ENCODE results near the gene GGT7. TPM values are rescaled to one million over a fixed set of nuclear protein-coding genes. Genes with fewer than 3 reads are reported as not detected.

The GGT7 gene
- total RNA-seq, 1 donor from 2014 or later = 17.3 TPM

- H3K36me3 Mint-ChIP-seq (ENCODE audit: low read depth, unreplicated experiment) = no peaks in the 10 kb centered on the region
Measured at GRCh38 chr20:34887023-34887422, 14.4 kb upstream of the GGT7 start.

GRCh38 chr20:34886122-34886521 lies 13.5 kb upstream of the GGT7 start:
- H3K36me3 Mint-ChIP-seq (ENCODE audit: low read depth, unreplicated experiment) = no peaks in the 10 kb centered on the region
- no peaks in the 10 kb centered on the region for H3K79me2 ChIP-seq (ENCODE audit: insufficient read depth, low read length)
- no peaks in the 10 kb centered on the region for H3K27me3 Mint-ChIP-seq (ENCODE audit: low read depth, unreplicated experiment)
- H3K36me3 ChIP-seq (ENCODE audit: insufficient read depth, low read length) = no peaks in the 10 kb centered on the region
- H3K4me2 ChIP-seq (ENCODE audit: low read length) = no peak overlapping the region
- no peak overlapping the region for H3K27ac ChIP-seq (ENCODE audit: low read depth, low read length)
- H3K9ac ChIP-seq (ENCODE audit: low read length) = no peak overlapping the region
- no peaks in the 10 kb centered on the region for H4K20me1 ChIP-seq (ENCODE audit: insufficient read depth, low read length)
- no peaks in the 10 kb centered on the region for H3K4me1 ChIP-seq (ENCODE audit: insufficient read depth, low read length)
- H3K9me3 Mint-ChIP-seq (ENCODE audit: unreplicated experiment) = no peaks in the 10 kb centered on the region
- H3K27me3 ChIP-seq (ENCODE audit: insufficient read depth, low read length) = no peaks in the 10 kb centered on the region
- DNase-seq (ENCODE audit: low read depth) (no peak), FAIRE-seq (no peak)
- H3K4me3 Mint-ChIP-seq (ENCODE audit: unreplicated experiment) = no peak overlapping the region
- TF ChIP-seq EZH2 (IDR thresholded peaks at IDR 0.05; ENCODE audit: insufficient read depth, low read length) (no peak), CTCF (IDR thresholded peaks at IDR 0.05; ENCODE audit: insufficient read depth, low read depth, low read length) (no peak)
- no peak overlapping the region for H2AFZ ChIP-seq (ENCODE audit: low read depth, low read length)
- H3K27ac Mint-ChIP-seq (ENCODE audit: unreplicated experiment) = no peak overlapping the region
- no peaks in the 10 kb centered on the region for H3K9me3 ChIP-seq (ENCODE audit: insufficient read depth, low read depth, low read length)
- H3K4me3 ChIP-seq (ENCODE audit: insufficient read depth, low read depth, low read length) = no peak overlapping the region
- no peaks in the 10 kb centered on the region for H3K4me1 Mint-ChIP-seq (ENCODE audit: low read depth, unreplicated experiment)

More at GRCh38 chr20:34887023-34887422, 14.4 kb upstream of the GGT7 start:
- Histone ChIP-seq H4K20me1 (ENCODE audit: insufficient read depth, low read length) (no peaks in the 10 kb centered on the region), H3K9ac (ENCODE audit: low read length) (no peak overlapping the region), H3K4me2 (ENCODE audit: low read length) (no peak overlapping the region), H3K4me1 (ENCODE audit: insufficient read depth, low read length) (no peaks in the 10 kb centered on the region), H2AFZ (ENCODE audit: low read depth, low read length) (no peak overlapping the region), H3K79me2 (ENCODE audit: insufficient read depth, low read length) (no peaks in the 10 kb centered on the region), H3K4me3 (ENCODE audit: insufficient read depth, low read depth, low read length) (no peak overlapping the region), H3K9me3 (ENCODE audit: insufficient read depth, low read depth, low read length) (no peaks in the 10 kb centered on the region), H3K27ac (ENCODE audit: low read depth, low read length) (no peak overlapping the region), H3K36me3 (ENCODE audit: insufficient read depth, low read length) (no peaks in the 10 kb centered on the region), H3K27me3 (ENCODE audit: insufficient read depth, low read length) (no peaks in the 10 kb centered on the region)
- FAIRE-seq (no peak), DNase-seq (ENCODE audit: low read depth) (no peak)
- Mint-ChIP-seq H3K4me3 (ENCODE audit: unreplicated experiment) (no peak overlapping the region), H3K27me3 (ENCODE audit: low read depth, unreplicated experiment) (no peaks in the 10 kb centered on the region), H3K4me1 (ENCODE audit: low read depth, unreplicated experiment) (peaks cover 1% of the 10 kb centered on the region), H3K27ac (ENCODE audit: unreplicated experiment) (no peak overlapping the region), H3K9me3 (ENCODE audit: unreplicated experiment) (no peaks in the 10 kb centered on the region)
- TF ChIP-seq EZH2 (IDR thresholded peaks at IDR 0.05; ENCODE audit: insufficient read depth, low read length) (no peak), CTCF (IDR thresholded peaks at IDR 0.05; ENCODE audit: insufficient read depth, low read depth, low read length) (no peak)

- Mint-ChIP-seq H3K27ac (ENCODE audit: unreplicated experiment) (no peak overlapping the region), H3K36me3 (ENCODE audit: low read depth, unreplicated experiment) (no peaks in the 10 kb centered on the region), H3K27me3 (ENCODE audit: low read depth, unreplicated experiment) (no peaks in the 10 kb centered on the region), H3K9me3 (ENCODE audit: unreplicated experiment) (no peaks in the 10 kb centered on the region), H3K4me3 (ENCODE audit: unreplicated experiment) (no peak overlapping the region), H3K4me1 (ENCODE audit: low read depth, unreplicated experiment) (no peaks in the 10 kb centered on the region)
- H3K36me3 ChIP-seq (ENCODE audit: insufficient read depth, low read length) = no peaks in the 10 kb centered on the region
- H3K27me3 ChIP-seq (ENCODE audit: insufficient read depth, low read length) = no peaks in the 10 kb centered on the region
- TF ChIP-seq CTCF (IDR thresholded peaks at IDR 0.05; ENCODE audit: insufficient read depth, low read depth, low read length) (no peak), EZH2 (IDR thresholded peaks at IDR 0.05; ENCODE audit: insufficient read depth, low read length) (no peak)
- no peaks in the 10 kb centered on the region for H3K79me2 ChIP-seq (ENCODE audit: insufficient read depth, low read length)
- DNase-seq (ENCODE audit: low read depth) (no peak), FAIRE-seq (no peak)
- H3K9ac ChIP-seq (ENCODE audit: low read length) = no peak overlapping the region
- no peaks in the 10 kb centered on the region for H3K9me3 ChIP-seq (ENCODE audit: insufficient read depth, low read depth, low read length)
- no peak overlapping the region for H3K4me2 ChIP-seq (ENCODE audit: low read length)
- no peaks in the 10 kb centered on the region for H3K4me1 ChIP-seq (ENCODE audit: insufficient read depth, low read length)
- H2AFZ ChIP-seq (ENCODE audit: low read depth, low read length) = no peak overlapping the region
- no peak overlapping the region for H3K27ac ChIP-seq (ENCODE audit: low read depth, low read length)
- no peak overlapping the region for H3K4me3 ChIP-seq (ENCODE audit: insufficient read depth, low read depth, low read length)
- H4K20me1 ChIP-seq (ENCODE audit: insufficient read depth, low read length) = peaks cover 4% of the 10 kb centered on the region
Measured at GRCh38 chr20:34884260-34884659, 11.6 kb upstream of the GGT7 start.
